ENCODE measurements around the gene LENG8.

LENG8 gene

DNA sequence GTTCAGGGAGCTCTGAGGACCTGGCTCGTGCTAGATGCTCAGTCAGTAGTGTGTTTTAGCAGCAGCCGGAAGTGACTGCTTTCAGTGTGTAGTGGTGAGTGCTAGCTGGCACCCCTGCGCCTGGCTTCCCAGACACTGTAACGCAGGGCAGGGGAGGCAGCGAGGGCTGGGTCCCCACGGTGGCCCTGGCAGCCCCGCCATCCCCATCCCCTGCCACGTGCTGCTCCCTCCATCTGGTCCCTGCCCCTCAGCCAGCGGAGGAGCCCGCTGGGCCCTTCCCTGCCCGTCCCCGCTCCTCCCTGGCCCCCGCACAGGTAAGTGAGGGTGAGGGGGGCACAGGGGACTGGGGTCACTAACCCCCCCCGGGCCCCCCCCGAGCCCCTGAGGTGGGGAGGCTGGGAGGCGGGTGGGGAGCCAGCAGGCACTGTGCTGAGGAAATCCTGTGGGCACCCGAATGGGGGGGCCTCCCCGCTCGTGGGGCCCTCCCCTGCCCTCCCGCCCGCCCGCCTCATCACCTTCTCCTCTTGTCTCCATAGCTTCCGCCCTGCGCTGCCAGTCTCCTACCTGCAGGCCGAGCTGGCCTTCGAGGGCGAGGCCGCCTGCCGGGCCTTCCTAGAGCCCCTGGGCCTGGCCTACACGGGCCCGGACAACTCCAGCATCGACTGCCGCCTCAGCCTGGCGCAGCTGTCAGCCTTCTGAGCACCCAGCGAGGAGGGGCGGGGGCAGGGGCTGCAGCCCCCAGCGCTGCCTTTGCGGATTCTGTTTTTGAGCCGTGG lies 11.4 kb downstream of the LENG8 start:
- H3K9ac ChIP-seq (ENCODE audit: low read depth, low read length), result no peak overlapping the region
- ATAC-seq (ENCODE audit: insufficient read depth, low read depth) (no peak), DNase-seq (no peak)
- peaks cover 74% of the 10 kb centered on the region for H4K20me1 ChIP-seq (ENCODE audit: insufficient read depth, low read length)
- no peak overlapping the region for H2AFZ ChIP-seq (ENCODE audit: low read depth, low read length)
- no peak overlapping the region for H3K27ac ChIP-seq (ENCODE audit: low read length)
- H3K4me1 ChIP-seq (ENCODE audit: insufficient read depth, low read length), result peaks cover 16% of the 10 kb centered on the region
- H3K9me3 ChIP-seq (ENCODE audit: insufficient read depth, low read length, severe bottlenecking), result no peaks in the 10 kb centered on the region
- peaks cover 17% of the 10 kb centered on the region; the same call in 1 of the 2 replicates for H3K79me2 ChIP-seq (ENCODE audit: insufficient read depth, low read length)
- no peaks in the 10 kb centered on the region for H3K27me3 ChIP-seq (ENCODE audit: insufficient read depth, low read length, poor library complexity)
- TF ChIP-seq, protein P1, sequence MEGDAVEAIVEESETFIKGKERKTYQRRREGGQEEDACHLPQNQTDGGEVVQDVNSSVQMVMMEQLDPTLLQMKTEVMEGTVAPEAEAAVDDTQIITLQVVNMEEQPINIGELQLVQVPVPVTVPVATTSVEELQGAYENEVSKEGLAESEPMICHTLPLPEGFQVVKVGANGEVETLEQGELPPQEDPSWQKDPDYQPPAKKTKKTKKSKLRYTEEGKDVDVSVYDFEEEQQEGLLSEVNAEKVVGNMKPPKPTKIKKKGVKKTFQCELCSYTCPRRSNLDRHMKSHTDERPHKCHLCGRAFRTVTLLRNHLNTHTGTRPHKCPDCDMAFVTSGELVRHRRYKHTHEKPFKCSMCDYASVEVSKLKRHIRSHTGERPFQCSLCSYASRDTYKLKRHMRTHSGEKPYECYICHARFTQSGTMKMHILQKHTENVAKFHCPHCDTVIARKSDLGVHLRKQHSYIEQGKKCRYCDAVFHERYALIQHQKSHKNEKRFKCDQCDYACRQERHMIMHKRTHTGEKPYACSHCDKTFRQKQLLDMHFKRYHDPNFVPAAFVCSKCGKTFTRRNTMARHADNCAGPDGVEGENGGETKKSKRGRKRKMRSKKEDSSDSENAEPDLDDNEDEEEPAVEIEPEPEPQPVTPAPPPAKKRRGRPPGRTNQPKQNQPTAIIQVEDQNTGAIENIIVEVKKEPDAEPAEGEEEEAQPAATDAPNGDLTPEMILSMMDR (IDR thresholded peaks at IDR 0.05; ENCODE audit: borderline replicate concordance, extremely low read depth, low read length, poor library complexity, severe bottlenecking), result no peak
- TF ChIP-seq EZH2 (IDR thresholded peaks at IDR 0.05; ENCODE audit: borderline replicate concordance, low read depth, low read length, severe bottlenecking), result no peak
- no peak overlapping the region for H3K4me3 ChIP-seq (ENCODE audit: low read depth in 1 of 2, low read length in 2 of 2)
- H3K36me3 ChIP-seq (ENCODE audit: insufficient read depth, low read length), result peaks cover 72% of the 10 kb centered on the region
- H3K4me2 ChIP-seq (ENCODE audit: insufficient read depth, low read length), result no peak overlapping the region

DNA sequence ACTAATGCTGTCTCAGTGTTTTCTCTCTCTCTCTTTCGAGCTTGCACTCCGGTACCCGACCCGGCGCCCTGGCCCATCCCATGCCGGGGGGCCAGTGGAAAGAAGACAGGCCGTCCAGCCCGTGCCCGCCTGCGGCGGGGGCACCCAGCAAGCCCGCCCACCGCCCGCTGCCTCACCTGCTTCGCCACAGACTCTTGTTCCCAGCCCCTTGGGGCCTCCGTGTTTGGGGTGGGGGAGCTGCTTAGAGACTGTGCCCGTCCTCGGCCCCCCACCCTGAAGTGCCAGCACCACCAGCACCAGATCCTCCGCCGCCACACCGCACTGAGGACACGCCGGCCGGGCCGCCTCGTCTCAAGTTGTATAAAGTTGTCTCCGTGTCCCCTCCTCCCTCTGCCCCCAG lies 12.2 kb downstream of the LENG8 start:
- DNase-seq, result no peak
- Histone ChIP-seq H2AFZ (ENCODE audit: low read depth, low read length) (no peak overlapping the region), H3K36me3 (ENCODE audit: insufficient read depth, low read length) (peaks cover 65% of the 10 kb centered on the region), H3K9me3 (ENCODE audit: insufficient read depth, low read length, severe bottlenecking) (no peaks in the 10 kb centered on the region), H3K4me1 (ENCODE audit: insufficient read depth, low read length) (peaks cover 16% of the 10 kb centered on the region), H3K4me2 (ENCODE audit: insufficient read depth, low read length) (no peak overlapping the region), H3K9ac (ENCODE audit: low read depth, low read length) (no peak overlapping the region), H4K20me1 (ENCODE audit: insufficient read depth, low read length) (peaks cover 66% of the 10 kb centered on the region), H3K27ac (ENCODE audit: low read length) (no peak overlapping the region), H3K4me3 (ENCODE audit: low read depth in 1 of 2, low read length in 2 of 2) (no peak overlapping the region), H3K79me2 (ENCODE audit: insufficient read depth, low read length) (peaks cover 17% of the 10 kb centered on the region; the same call in 1 of the 2 replicates), H3K27me3 (ENCODE audit: insufficient read depth, low read length, poor library complexity) (no peaks in the 10 kb centered on the region)
- no peak for ATAC-seq (ENCODE audit: insufficient read depth, low read depth)
- TF ChIP-seq EZH2 (IDR thresholded peaks at IDR 0.05; ENCODE audit: borderline replicate concordance, low read depth, low read length, severe bottlenecking), result no peak

DNA sequence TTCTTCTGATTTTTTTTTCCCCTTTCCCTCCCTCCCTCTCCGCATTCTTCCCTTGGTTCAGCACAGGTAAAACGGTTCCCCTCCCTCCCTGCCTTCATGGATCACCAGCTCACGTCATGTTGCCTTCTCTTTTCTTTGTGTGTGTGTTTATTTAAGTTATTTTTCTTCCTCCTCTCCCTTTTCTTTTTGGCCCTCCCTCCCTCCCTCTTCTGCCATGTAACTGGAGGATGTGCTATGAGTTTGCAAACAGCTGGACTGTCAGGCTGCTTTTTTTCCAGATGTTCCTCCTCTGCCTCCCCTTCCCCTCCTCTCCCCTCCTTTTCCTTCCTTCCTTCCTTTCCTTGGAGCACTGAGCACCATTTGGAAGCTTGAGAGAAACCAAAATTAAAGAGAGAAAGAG lies 12.6 kb downstream of the LENG8 start:
- H4K20me1 ChIP-seq (ENCODE audit: insufficient read depth, low read length), result peaks cover 62% of the 10 kb centered on the region
- H3K4me2 ChIP-seq (ENCODE audit: insufficient read depth, low read length), result no peak overlapping the region
- peaks cover 61% of the 10 kb centered on the region for H3K36me3 ChIP-seq (ENCODE audit: insufficient read depth, low read length)
- no peak for DNase-seq
- no peak overlapping the region for H3K27ac ChIP-seq (ENCODE audit: low read length)
- no peak overlapping the region for H3K9ac ChIP-seq (ENCODE audit: low read depth, low read length)
- H2AFZ ChIP-seq (ENCODE audit: low read depth, low read length), result no peak overlapping the region
- ATAC-seq (ENCODE audit: insufficient read depth, low read depth), result no peak
- H3K27me3 ChIP-seq (ENCODE audit: insufficient read depth, low read length, poor library complexity), result no peaks in the 10 kb centered on the region
- peaks cover 17% of the 10 kb centered on the region; the same call in 1 of the 2 replicates for H3K79me2 ChIP-seq (ENCODE audit: insufficient read depth, low read length)
- TF ChIP-seq EZH2 (IDR thresholded peaks at IDR 0.05; ENCODE audit: borderline replicate concordance, low read depth, low read length, severe bottlenecking), result no peak
- TF ChIP-seq, protein P1 (IDR thresholded peaks at IDR 0.05; ENCODE audit: borderline replicate concordance, extremely low read depth, low read length, poor library complexity, severe bottlenecking), result no peak
- H3K9me3 ChIP-seq (ENCODE audit: insufficient read depth, low read length, severe bottlenecking), result no peaks in the 10 kb centered on the region
- H3K4me3 ChIP-seq (ENCODE audit: low read depth in 1 of 2, low read length in 2 of 2), result no peak overlapping the region
- peaks cover 16% of the 10 kb centered on the region for H3K4me1 ChIP-seq (ENCODE audit: insufficient read depth, low read length)

DNA sequence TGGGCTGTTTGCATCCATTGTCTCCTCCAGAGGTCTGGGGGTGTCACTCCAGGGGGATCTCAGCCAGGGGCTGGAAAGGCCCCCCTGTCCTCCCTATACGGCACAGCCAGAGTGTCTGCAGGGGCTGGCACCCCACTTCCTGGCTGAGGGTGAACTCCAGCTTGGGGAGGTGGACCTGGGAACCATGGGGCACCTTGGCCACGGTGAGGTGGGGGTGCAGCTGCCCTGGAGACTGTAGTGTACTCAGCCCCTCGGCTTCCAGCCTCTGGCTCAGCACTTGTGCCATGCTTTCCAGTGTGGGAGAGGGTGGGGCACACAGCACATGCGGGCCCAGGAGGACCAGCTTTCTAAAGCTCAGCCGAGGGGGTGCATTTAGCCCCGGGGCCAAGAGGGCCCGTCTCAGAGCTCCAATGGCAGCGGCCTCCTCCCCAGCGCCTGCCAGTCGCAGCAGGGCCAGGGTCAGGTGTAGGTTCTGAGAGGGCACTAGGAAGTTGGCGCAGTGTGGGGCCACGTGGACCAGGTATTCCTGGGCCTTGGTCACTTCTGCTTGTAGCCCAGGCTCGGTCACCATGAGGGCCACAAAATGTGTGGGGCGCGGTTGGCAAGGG lies 13.2 kb downstream of the LENG8 start:
- H4K20me1 ChIP-seq (ENCODE audit: insufficient read depth, low read length), result peaks cover 57% of the 10 kb centered on the region
- no peak overlapping the region for H2AFZ ChIP-seq (ENCODE audit: low read depth, low read length)
- H3K27me3 ChIP-seq (ENCODE audit: insufficient read depth, low read length, poor library complexity), result no peaks in the 10 kb centered on the region
- peaks cover 14% of the 10 kb centered on the region; the same call in 1 of the 2 replicates for H3K79me2 ChIP-seq (ENCODE audit: insufficient read depth, low read length)
- ATAC-seq (ENCODE audit: insufficient read depth, low read depth), result peak; percentile 7; the same call in 1 of the 3 replicates
- H3K4me3 ChIP-seq (ENCODE audit: low read depth in 1 of 2, low read length in 2 of 2), result no peak overlapping the region
- H3K27ac ChIP-seq (ENCODE audit: low read length), result no peak overlapping the region
- TF ChIP-seq EZH2 (IDR thresholded peaks at IDR 0.05; ENCODE audit: borderline replicate concordance, low read depth, low read length, severe bottlenecking), result no peak
- TF ChIP-seq, protein P1 (IDR thresholded peaks at IDR 0.05; ENCODE audit: borderline replicate concordance, extremely low read depth, low read length, poor library complexity, severe bottlenecking), result no peak
- no peak for DNase-seq
- H3K9me3 ChIP-seq (ENCODE audit: insufficient read depth, low read length, severe bottlenecking), result no peaks in the 10 kb centered on the region
- no peak overlapping the region for H3K4me2 ChIP-seq (ENCODE audit: insufficient read depth, low read length)
- H3K36me3 ChIP-seq (ENCODE audit: insufficient read depth, low read length), result peaks cover 55% of the 10 kb centered on the region
- no peak overlapping the region for H3K9ac ChIP-seq (ENCODE audit: low read depth, low read length)
- H3K4me1 ChIP-seq (ENCODE audit: insufficient read depth, low read length), result peaks cover 16% of the 10 kb centered on the region
